ENCODE results near the gene APOL5.
"Not testable (repeated sequence)": the region's sequence is repeated elsewhere in the genome, so short reads cannot be mapped to it uniquely, and the experiment has no call there.

Gene APOL5

DNA sequence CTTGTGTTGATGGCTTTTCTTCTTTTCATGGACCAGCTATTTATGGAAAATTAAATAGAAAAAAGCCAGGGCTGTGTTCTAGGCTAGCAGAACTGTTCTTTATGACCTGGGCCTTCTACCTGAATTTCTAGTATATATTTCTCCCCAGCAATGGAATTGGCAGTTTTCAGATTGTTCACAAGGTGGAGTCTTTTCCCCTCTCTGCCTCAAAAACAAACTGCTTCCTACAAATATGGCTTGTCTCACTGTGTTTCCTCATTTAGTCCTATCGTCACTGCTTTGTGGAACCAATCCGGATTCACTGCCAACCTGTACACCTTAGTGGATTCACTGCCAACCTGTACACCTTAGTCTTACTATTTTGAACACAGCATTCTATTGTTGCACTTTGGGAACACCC is 5.0 kb upstream of the APOL5 start:
- DNase-seq, result no peak

- no peak for DNase-seq
These were observed 1.7 kb downstream of the APOL5 start for GRCh38 chr22:35719212-35719875.

GRCh38 chr22:35721960-35722359 is 4.3 kb downstream of the APOL5 start:
- no peak for DNase-seq

- no peak for DNase-seq
These were observed 7.8 kb downstream of the APOL5 start for GRCh38 chr22:35725521-35725920.

GRCh38 chr22:35726398-35726797 is 8.7 kb downstream of the APOL5 start:
- no peak for DNase-seq

- no peak for DNase-seq
These were observed 9.3 kb downstream of the APOL5 start for GRCh38 chr22:35726933-35727332.

GRCh38 chr22:35727436-35727835 is 9.8 kb downstream of the APOL5 start:
- no peak for DNase-seq

DNA sequence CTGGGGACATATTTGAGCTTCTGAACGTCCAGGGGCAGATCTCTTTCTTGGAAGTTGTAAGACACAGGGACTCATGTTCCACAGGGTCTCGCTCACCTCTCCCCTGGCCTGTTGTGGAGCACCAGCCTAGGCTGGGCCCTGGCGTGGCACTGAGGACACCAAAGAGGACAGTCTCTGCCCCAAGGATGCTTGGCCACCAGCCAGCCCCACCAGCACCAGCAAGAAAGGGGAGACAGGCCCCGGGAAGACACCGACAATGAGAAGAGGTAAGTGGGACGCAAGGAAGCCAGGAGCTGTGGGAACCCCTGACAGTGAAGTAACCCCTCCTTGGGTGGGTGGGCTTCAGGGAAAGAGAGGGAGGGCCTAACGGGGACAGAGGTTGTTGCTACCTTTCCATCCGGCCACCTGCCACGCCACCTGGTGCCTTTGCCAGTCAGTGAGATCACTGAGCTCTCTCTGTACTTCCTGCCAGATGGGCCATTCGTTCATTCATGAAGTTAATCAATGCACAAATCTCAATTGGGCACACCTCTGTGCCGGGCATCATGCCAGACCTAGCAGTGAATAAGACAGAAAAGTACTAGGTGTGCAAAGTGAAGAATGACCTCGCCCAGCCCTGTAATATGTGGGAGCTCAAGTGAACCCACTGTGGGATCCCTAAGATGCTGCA is 11.1 kb downstream of the APOL5 start:
- no peak for DNase-seq

- DNase-seq, result no peak
These were observed 11.6 kb downstream of the APOL5 start for GRCh38 chr22:35729309-35729698.

DNA sequence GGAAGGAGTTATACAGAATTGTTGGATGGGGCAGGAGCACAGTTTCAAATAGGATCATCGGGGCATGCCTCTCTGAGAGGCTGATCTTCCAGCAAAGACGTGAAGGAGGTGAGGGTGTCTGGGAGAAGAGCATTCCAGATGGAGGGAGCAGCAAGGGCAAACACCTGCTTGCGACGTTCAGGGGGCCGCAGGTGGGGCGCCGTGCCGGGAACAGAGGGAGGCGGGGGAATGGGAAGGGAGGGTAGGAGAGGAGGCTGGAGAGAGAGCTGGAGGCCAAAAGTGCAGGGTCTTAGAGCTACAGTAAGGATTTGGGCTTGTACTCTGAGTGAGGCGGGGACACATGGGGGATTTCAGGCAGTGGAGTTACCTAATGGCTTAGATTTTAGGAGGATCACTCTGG is 13.6 kb downstream of the APOL5 start:
- no peak for DNase-seq

- no peak for DNase-seq
These were observed 14.4 kb downstream of the APOL5 start for GRCh38 chr22:35732116-35732515.

DNA sequence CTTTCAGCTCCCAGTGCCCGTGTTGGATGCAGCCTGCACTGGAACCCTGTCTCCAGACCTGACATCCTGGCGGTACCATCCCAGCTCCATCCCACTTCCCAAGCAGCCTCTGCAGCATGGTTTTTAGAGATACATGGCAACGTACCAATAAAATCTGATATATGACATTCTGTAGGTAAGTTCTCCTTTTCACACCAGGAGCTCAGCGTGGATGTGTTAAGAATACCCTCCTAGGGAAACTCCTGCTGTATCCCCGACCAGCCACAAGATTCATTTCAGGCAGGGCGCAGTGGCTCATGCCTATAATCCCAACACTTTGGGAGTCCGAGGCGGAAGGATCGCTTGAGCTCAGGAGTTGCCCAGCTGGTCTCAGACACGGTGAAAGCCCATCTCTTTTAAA is 15.4 kb downstream of the APOL5 start:
- no peak for DNase-seq

DNA sequence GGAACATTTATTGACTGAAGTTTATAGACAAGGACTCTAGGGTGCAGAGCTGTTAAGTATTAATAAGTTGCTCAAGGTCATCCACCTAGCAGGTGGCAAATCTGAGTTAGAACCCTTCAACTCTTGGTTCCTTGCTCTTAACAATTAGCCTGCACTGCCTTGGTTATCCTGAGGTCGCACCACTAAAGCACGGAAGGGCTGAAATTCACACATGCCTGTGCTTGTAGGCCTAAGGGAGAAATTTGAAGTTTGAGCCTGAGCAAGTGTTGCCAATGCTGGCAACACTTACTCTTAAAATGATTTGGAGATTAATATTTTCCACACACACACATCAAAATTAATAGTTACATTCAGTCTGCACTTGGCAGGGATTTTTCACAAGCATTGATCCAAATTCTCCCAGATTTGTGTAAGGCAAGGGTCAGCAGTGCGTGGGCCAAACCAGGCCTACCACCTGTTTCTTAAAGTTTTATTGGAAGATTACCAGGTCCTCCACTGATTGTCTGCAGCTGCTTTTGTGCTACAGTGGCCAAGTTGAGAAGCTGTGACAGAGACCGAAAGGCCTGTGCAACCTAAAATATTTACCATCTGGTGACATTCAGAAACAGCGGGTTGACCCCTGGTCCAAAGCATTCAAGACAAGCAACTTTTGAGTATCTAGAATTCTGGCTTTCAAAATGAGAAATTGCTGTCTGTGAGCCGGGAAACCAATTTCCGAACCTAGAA is 16.3 kb downstream of the APOL5 start:
- no peak for DNase-seq

DNA sequence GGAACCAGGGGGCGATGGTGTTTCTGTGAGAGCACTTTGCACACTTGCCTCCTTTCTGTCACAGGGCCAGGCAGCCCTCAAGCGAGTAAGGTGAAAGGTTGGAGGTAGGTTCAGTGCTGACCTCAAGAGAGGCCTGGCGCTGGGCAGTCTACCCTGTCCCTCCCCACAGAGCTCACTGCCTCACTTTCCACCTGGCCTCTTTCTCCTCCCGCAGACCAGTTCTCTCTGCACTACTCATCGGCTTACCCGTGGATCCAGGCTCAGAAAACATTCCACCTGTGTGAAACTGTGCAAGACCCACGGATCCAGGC is 16.8 kb downstream of the APOL5 start:
- DNase-seq, result no peak

GRCh38 chr22:35735542-35735941 is 17.9 kb downstream of the APOL5 start:
- DNase-seq, result no peak

DNA sequence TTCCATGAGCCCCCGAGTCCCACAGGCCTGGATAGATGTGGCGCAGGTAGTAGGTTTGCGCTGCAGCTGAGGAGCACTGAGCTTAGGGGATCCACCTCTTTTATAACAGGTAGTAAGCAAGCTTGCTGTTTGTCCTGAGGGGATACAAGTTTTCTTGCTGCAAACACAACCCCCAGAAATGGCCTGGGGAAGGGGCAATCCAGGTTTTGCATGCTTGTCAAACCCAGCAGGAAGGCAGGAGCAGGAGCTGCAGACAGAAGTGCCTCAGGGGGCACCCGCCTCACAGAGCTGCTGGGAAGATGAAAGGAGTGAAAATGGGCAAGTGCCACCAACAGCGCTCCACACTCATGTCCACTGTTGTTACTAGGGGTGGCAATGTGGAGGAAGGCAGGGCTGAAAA is 18.5 kb downstream of the APOL5 start:
- DNase-seq, result no peak

DNA sequence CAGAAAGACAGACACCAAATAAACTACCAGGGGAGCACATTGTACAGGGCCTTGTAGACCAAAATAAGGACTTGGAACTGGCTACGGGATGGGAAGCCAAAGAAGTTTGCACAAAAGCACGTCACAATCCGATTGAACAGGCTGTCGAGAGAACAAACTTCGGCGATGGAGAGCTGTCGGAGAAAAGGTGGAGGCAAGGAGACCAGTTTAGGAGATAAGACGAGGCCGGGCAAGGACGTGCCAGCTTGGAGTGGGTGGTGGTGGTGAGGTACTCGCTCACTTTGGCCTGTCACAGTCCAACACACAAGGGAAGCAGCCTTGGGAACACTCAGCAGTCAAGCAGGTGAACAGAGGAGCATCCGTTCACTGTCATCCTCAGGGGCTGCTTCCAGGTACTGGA is 19.0 kb downstream of the APOL5 start:
- DNase-seq, result no peak

- not testable (repeated sequence) for DNase-seq
These were observed 20.2 kb downstream of the APOL5 start for GRCh38 chr22:35737886-35738285.

GRCh38 chr22:35739076-35739930 is 21.6 kb downstream of the APOL5 start:
- DNase-seq, result no peak

DNA sequence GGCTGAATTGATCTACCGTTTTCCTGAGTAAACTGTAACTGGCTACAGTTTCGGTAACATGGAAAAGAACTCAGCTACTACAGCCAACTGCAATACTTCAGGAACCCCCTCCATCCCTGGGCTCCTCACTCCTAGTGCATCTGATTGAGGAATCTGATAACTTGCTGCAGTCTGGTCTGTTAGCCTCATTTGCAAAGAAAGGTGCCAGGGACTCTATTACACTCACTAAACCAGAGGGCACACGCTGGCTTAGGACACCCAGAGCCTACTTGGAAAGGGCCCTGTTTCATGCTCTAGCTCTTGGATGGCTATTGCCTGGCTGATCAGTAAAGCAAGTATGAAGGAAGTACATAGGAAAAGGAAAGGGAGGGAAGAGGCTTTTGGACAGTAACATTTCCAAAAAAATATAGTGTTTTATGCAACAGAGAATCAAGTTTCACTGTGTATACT is 22.3 kb downstream of the APOL5 start:
- DNase-seq, result no peak

DNA sequence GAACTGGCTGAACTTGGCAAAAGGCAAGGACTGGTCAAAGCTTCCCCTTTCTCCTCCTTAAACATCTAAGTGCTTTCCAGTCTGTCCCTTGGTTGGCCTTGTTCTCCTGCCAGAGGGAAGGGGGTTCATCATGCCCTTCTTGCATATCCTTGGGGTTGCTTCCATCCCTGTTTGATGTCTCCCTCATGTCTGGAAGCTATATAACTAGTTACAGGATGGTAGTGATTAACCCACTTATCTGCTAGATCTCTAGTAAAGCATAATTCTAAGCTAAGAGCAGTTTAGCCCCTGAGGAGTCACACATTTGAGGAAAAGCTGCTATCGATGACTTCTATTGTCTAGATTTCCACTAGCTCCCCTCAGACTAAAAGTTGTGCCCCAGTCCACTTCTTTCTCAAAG is 22.9 kb downstream of the APOL5 start:
- no peak for DNase-seq

- DNase-seq, result peak; percentile 6
These were observed 24.8 kb downstream of the APOL5 start for GRCh38 chr22:35742342-35743100.
